Uterus (tissue), 4 donors: ENCODE measurements around the gene S100A8. TPM values are rescaled to one million over a fixed set of nuclear protein-coding genes. Genes with fewer than 3 reads are reported as not detected.

Experiments
- DNase-seq, 2 donors: peaks; one replicate each; pipeline ENCODE4 v3.0.0-alpha.2; 2019 to 2020
- H3K27ac ChIP-seq, 2 donors: fragments of 200-600 bp; sonication (generic); 1 replicate in 1 of 2; 2 replicates in 1 of 2; pipeline ENCODE4 v1.5.1; 2016 to 2018
- H3K27me3 ChIP-seq, 2 donors: fragments of 200-600 bp; sonication (generic); one replicate each; pipeline ENCODE4 v1.5.1; 2018 to 2019; ENCODE audit warnings: control low read depth in 1 of 2
- H3K36me3 ChIP-seq, 2 donors: fragments of 200-600 bp; sonication (generic); one replicate each; pipeline ENCODE4 v1.5.1; 2019; ENCODE audit warnings: control low read depth in 1 of 2
- H3K4me1 ChIP-seq, 2 donors: fragments of 200-600 bp; sonication (generic); one replicate each; pipeline ENCODE4 v1.5.1; 2018 to 2019; ENCODE audit warnings: control low read depth in 1 of 2
- H3K4me3 ChIP-seq, 2 donors: fragments of 200-600 bp; sonication (generic); 1 replicate in 1 of 2; 2 replicates in 1 of 2; pipeline ENCODE4 v1.5.1; 2018 to 2019; ENCODE audit warnings: mild to moderate bottlenecking in 1 of 2
- H3K9me3 ChIP-seq, 2 donors: fragments of 200-600 bp; sonication (generic); one replicate each; pipeline ENCODE4 v1.5.1; 2019; ENCODE audit warnings: control low read depth in 1 of 2
- CTCF ChIP-seq, 4 experiments: fragments of 200-600 bp in 2 of 4; fragments of 450-650 bp in 2 of 4; sonication (generic) in 2 of 4; IDR thresholded peaks; one replicate each; pipeline ENCODE4 v1.5.1; 2016 to 2019; ENCODE audit warnings: antibody characterized with exemption in 4 of 4, mild to moderate bottlenecking in 2 of 4, moderate library complexity in 1 of 4
- POLR2A ChIP-seq, 2 donors: fragments of 450-650 bp; IDR thresholded peaks; one replicate each; pipeline ENCODE4 v1.6.1; 2016; ENCODE audit warnings: antibody characterized with exemption in 2 of 2, mild to moderate bottlenecking in 1 of 2, moderate library complexity in 1 of 2
- intact Hi-C: fragments of 100-400 bp; cut with DNase I; formaldehyde crosslinking; loops from one replicate; pipeline ENCODE4 v1.15.1; 2023; ENCODE audit warnings: low total_unique reads
- total RNA-seq, 4 donors: library from RNA; depleted of rRNA in 3 of 4; stranded (reverse); fragments of >200 nt in 3 of 4; gene quantifications; one replicate each; pipeline versions ENCODE4 v1.1.0 to v1.2.4, GENCODE V29; 2014 to 2023
- donor health status: DM: yes; HTN: yes; CAD: no.

The S100A8 gene
- total RNA-seq, 4 donors from 2014 or later = 5.4 to 25.2 (median 24.7) TPM; not detected in 1

- H3K27ac ChIP-seq = no peak overlapping the region
- H3K9me3 ChIP-seq = no peaks in the 10 kb centered on the region
- no peaks in the 10 kb centered on the region for H3K36me3 ChIP-seq
- TF ChIP-seq CTCF (IDR thresholded peaks at IDR 0.05) (no peak), POLR2A (IDR thresholded peaks at IDR 0.05) (no peak)
- no peak overlapping the region for H3K4me3 ChIP-seq
- no peaks in the 10 kb centered on the region for H3K4me1 ChIP-seq
- intact Hi-C loops = no loop called here
- H3K27me3 ChIP-seq = no peaks in the 10 kb centered on the region
- DNase-seq = no peak
Observed at GRCh38 chr1:153397924-153398651, 7.2 kb upstream of the S100A8 start.

DNA sequence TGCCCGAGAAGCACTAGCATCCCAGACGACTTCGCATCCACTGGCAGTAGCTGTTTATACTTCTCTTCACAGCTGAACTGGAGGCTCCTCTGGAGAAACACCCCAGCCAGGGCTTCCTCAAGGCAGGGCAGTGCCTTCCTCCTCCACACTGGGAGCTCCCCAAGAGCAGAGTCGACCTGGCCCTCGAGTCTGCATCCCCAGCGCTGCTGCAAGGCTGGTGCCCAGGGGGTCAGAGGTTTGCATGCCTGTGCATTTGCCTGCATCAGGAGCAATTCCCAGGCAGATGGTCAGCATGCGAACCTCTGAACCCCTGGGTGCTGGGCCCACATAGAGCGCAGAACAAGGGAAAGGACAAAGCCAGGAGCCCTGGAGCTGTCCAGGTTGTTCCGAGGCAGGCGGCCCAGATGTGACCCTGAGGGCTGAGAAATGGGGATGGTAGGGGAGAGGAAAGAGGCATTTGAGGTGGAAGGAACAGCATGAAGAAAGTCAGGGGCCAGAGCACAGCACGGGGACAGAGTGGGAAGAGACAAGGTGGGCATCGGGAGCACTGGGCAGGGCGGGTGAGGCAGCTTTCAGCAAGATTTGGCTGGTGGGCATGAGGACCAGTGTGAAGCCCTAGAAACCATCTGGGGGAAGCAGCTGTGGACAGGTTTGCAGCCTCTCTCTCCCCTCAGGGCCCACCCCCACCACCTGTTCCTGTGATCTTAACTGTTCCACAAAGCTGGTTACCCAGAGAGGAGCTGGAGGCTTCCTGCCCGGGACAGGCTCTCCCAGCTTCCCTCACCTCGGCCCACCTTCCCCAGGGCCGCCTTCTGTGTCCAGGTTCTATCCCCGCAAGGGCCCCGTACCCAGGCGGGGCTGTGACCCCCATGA is 6.4 kb upstream of the S100A8 start:
- no peak overlapping the region for H3K4me3 ChIP-seq
- no peak for TF ChIP-seq CTCF (IDR thresholded peaks at IDR 0.05)
- no peak for TF ChIP-seq POLR2A (IDR thresholded peaks at IDR 0.05)
- H3K27me3 ChIP-seq = no peaks in the 10 kb centered on the region
- intact Hi-C loops = no loop called here
- no peak for DNase-seq
- no peak overlapping the region for H3K27ac ChIP-seq
- no peaks in the 10 kb centered on the region for H3K9me3 ChIP-seq
- no peaks in the 10 kb centered on the region for H3K4me1 ChIP-seq
- H3K36me3 ChIP-seq = no peaks in the 10 kb centered on the region

DNA sequence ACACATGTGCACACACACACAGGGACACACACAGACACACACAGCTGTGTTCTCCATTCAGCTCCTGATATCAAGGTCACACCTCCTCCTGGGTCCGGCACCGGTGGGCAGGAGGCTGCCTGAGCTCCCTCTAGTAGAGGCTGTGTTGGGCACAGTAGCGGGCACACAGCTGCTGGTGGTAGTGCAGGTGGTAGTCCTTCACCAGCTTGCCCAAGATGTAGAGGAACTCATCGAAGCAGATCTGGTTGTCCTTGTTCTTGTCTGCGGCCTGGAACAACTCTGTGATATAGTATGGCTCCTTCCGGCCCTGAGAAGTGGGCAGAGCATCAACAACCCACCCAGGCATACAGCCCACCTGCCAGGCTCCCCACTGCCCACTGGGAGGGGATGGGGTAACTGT is 5.6 kb upstream of the S100A8 start:
- Histone ChIP-seq H3K4me1 (no peaks in the 10 kb centered on the region), H3K4me3 (no peak overlapping the region), H3K9me3 (no peaks in the 10 kb centered on the region), H3K27ac (no peak overlapping the region), H3K36me3 (no peaks in the 10 kb centered on the region), H3K27me3 (no peaks in the 10 kb centered on the region)
- no peak for TF ChIP-seq POLR2A (IDR thresholded peaks at IDR 0.05)
- no peak for TF ChIP-seq CTCF (IDR thresholded peaks at IDR 0.05)
- DNase-seq = no peak
- intact Hi-C loops = no loop called here

DNA sequence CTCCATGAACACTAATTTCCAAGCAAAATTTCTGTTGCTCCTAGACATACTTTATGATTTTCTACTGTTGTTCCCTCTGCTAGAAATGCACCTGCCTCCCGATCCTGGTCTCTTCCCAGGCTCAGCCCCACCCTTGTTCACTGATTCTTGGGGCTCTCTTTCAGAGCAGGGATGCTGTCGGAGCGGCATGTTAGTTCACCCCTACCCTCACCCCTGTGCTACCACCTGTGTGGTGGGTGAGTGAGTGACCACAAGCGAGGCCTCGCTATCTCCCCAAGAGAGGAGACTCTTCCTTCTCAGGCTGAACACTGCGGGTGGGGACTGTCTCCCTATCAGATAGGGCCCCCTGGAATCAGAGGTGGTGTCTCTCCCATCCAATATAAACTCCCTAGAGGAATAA is 4.9 kb upstream of the S100A8 start:
- Histone ChIP-seq H3K27me3 (no peaks in the 10 kb centered on the region), H3K4me1 (no peaks in the 10 kb centered on the region), H3K36me3 (no peaks in the 10 kb centered on the region), H3K9me3 (no peaks in the 10 kb centered on the region), H3K27ac (no peak overlapping the region), H3K4me3 (no peak overlapping the region)
- DNase-seq = no peak
- intact Hi-C loops = no loop called here
- TF ChIP-seq CTCF (IDR thresholded peaks at IDR 0.05) (no peak), POLR2A (IDR thresholded peaks at IDR 0.05) (no peak)

DNA sequence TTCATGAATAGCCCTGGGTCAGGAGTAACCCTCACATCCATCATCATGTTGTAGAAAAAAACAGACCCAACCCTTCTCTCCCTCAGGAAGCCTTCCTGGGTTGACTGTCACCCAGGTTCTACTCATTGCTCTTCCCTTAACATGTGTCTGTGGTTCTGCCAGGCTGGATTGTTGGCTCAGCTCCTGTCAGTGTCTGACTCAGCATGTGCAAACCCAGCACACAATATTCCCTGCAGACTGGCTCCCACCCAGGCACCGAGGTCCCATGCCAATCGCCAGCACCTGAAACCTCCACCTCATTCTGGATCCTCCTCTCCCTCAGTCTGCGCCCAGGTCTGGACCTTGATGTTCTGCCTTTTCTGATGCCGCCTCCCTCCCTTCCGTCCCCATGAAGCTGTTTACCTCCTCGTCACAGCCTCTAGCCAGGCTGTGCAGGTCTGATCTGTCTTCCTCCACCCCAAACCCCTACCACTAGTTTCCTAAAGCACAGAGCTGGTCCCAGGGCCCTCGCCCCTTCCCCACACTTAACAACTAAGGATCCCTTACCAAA is 4.3 kb upstream of the S100A8 start:
- H3K4me3 ChIP-seq = no peak overlapping the region
- no peak overlapping the region for H3K27ac ChIP-seq
- H3K4me1 ChIP-seq = no peaks in the 10 kb centered on the region
- TF ChIP-seq CTCF (IDR thresholded peaks at IDR 0.05) = no peak
- no peak for TF ChIP-seq POLR2A (IDR thresholded peaks at IDR 0.05)
- no peaks in the 10 kb centered on the region for H3K9me3 ChIP-seq
- intact Hi-C loops = no loop called here
- no peaks in the 10 kb centered on the region for H3K36me3 ChIP-seq
- no peak for DNase-seq
- H3K27me3 ChIP-seq = no peaks in the 10 kb centered on the region
